ENCODE results near the gene ZRANB3. TPM values are rescaled to one million over a fixed set of nuclear protein-coding genes. Genes with fewer than 3 reads are reported as not detected.
"Not testable (repeated sequence)": the region's sequence is repeated elsewhere in the genome, so short reads cannot be mapped to it uniquely, and the experiment has no call there.

Gene ZRANB3
- total and polyA plus RNA-seq, 8 donors, result 0.87 to 16.3 (median 2.6) TPM

- Histone ChIP-seq H3K27me3 (no peaks in the 10 kb centered on the region), H3K4me1 (peaks cover 0 to 44% (median 4%) of the 10 kb centered on the region in 4 donors), H3K9me3 (peaks cover 0 to 7% (median 0%) of the 10 kb centered on the region in 4 donors), H3K27ac (peak overlapping the region in 2 of 5 donors; percentile 1 to 16), H3K4me3 (no peak overlapping the region), H3K36me3 (peaks cover 3 to 52% (median 35%) of the 10 kb centered on the region in 4 donors)
- intact Hi-C loops (cut with DNase I; ENCODE audit: low total_unique reads), result no loop called here
- 80 to 87% (median 84%) methylated on average over 3 of the region's 3 CpGs for WGBS, 5 donors
- TF ChIP-seq EP300 (IDR thresholded peaks at IDR 0.05), result no peak
- TF ChIP-seq POLR2A (IDR thresholded peaks at IDR 0.05), result no peak
- no peak for TF ChIP-seq CTCF (IDR thresholded peaks at IDR 0.05)
- TF ChIP-seq POLR2AphosphoS5 (IDR thresholded peaks at IDR 0.05), result no peak
- peak in 1 of 2 donors; percentile 31 for DNase-seq
Measured at GRCh38 chr2:135093670-135094330, 437.2 kb downstream of the ZRANB3 start.

DNA sequence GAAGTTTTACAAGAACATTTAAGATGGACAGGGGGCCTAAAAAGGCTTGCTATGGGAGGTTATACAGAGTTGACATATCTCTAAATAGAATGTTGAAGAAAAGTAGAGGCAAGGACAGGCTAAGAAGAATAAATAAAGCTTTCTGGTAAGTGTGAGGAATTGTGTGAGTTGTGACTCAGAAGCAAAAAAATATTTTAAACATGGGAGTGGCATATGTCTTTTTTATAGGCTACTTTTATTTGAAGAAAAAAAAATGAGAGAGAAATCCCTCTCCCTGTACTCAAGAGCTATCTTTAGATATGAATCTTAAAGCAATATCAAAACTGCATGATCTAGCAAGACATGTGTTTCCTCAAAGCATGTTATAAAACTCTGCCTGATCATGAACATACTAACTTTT is 437.8 kb downstream of the ZRANB3 start:
- H3K27ac ChIP-seq, result peak overlapping the region in 2 of 5 donors; percentile 1 to 16
- peaks cover 0 to 44% (median 4%) of the 10 kb centered on the region in 4 donors for H3K4me1 ChIP-seq
- intact Hi-C loops (cut with DNase I; ENCODE audit: low total_unique reads), result no loop called here
- no peak overlapping the region for H3K4me3 ChIP-seq
- peaks cover 0 to 7% (median 0%) of the 10 kb centered on the region in 4 donors for H3K9me3 ChIP-seq
- no peaks in the 10 kb centered on the region for H3K27me3 ChIP-seq
- TF ChIP-seq POLR2AphosphoS5 (IDR thresholded peaks at IDR 0.05) (no peak), POLR2A (IDR thresholded peaks at IDR 0.05) (no peak), EP300 (IDR thresholded peaks at IDR 0.05) (no peak), CTCF (IDR thresholded peaks at IDR 0.05) (no peak)
- peaks cover 3 to 52% (median 35%) of the 10 kb centered on the region in 4 donors for H3K36me3 ChIP-seq
- DNase-seq, result no peak

GRCh38 chr2:135091681-135092080 is 439.3 kb downstream of the ZRANB3 start:
- DNase-seq, result no peak
- WGBS, 5 donors, result 85 to 94% (median 89%) methylated on average over 1 of the region's 1 CpG
- no peak overlapping the region for H3K4me3 ChIP-seq
- peaks cover 0 to 44% (median 4%) of the 10 kb centered on the region in 4 donors for H3K4me1 ChIP-seq
- H3K36me3 ChIP-seq, result peaks cover 3 to 44% (median 35%) of the 10 kb centered on the region in 4 donors
- H3K9me3 ChIP-seq, result peaks cover 0 to 7% (median 0%) of the 10 kb centered on the region in 4 donors
- TF ChIP-seq EP300 (IDR thresholded peaks at IDR 0.05) (no peak), POLR2A (IDR thresholded peaks at IDR 0.05) (no peak), CTCF (IDR thresholded peaks at IDR 0.05) (no peak), POLR2AphosphoS5 (IDR thresholded peaks at IDR 0.05) (no peak)
- H3K27ac ChIP-seq, result no peak overlapping the region
- H3K27me3 ChIP-seq, result no peaks in the 10 kb centered on the region
- intact Hi-C loops (cut with DNase I; ENCODE audit: low total_unique reads), result no loop called here

- DNase-seq; H3K4me3 ChIP-seq; H3K27ac ChIP-seq; H3K9me3 ChIP-seq; H3K27me3 ChIP-seq; intact Hi-C loops (cut with DNase I; ENCODE audit: low total_unique reads): not testable (repeated sequence)
- WGBS, 5 donors, result 96 to 98% (median 97%) methylated on average over 4 of the region's 4 CpGs
- Histone ChIP-seq H3K4me1 (peaks cover 0 to 41% (median 6%) of the 10 kb centered on the region in 4 donors), H3K36me3 (peaks cover under 1 to 27% (median 20%) of the 10 kb centered on the region in 4 donors)
Measured at GRCh38 chr2:135089597-135089996, 441.4 kb downstream of the ZRANB3 start.

Small RNAs within 50 kb of the gene (small RNA-seq; reads per million reads assigned to genes)
- gene SNORA40B, result 0 to 3.5 (median 1.0) reads per million in 4 donors

Other genes starting within 250 kb of the ZRANB3 start
- gene R3HDM1, start 266 bp upstream of the ZRANB3 start, total RNA-seq, result 10 to 100 TPM; 12.1 to 34.3 (median 18.1) TPM
- 1 to 10 TPM; 5.7 to 7.0 (median 6.7) TPM for gene R3HDM1, start 266 bp upstream of the ZRANB3 start, polyA plus RNA-seq
- gene UBXN4, start 210.6 kb upstream of the ZRANB3 start, total RNA-seq, result 100 to 1,000 TPM in 2 of 5 donors, 10 to 100 TPM in 3; 18.8 to 296 (median 79.3) TPM
- 10 to 100 TPM; 25.6 to 39.9 (median 32.8) TPM for gene UBXN4, start 210.6 kb upstream of the ZRANB3 start, polyA plus RNA-seq